RKO (cell line): Measurements from ENCODE around the gene NPAS3.
A peak's percentile ranks its signal among the peaks of the same experiment; 100 is the strongest.

Experiments used
- DNase-seq: peaks from one replicate; pipeline ENCODE4 v3.0.0-alpha.2; 2016; ENCODE audit warnings: low spot score

NPAS3 gene

DNA sequence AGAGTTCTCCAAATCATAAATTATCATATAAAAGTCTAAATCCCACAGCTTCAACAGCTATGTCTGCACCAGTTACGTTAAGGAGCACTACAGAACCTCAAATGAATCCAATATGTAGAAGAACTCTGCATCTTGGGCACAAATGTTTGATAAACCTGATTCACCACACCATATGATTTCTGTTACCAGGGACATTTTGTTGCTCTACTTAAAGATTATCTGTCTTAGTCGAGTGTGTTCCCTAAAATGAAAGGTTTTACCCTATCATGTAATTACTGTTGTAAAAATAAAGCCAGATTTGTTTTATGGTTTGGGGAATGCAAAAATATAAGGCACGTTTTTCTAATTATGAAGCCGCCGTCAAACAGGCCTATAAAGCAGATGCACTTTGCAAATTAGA, 649.1 kb downstream of the NPAS3 start:
- no peak for DNase-seq

DNA sequence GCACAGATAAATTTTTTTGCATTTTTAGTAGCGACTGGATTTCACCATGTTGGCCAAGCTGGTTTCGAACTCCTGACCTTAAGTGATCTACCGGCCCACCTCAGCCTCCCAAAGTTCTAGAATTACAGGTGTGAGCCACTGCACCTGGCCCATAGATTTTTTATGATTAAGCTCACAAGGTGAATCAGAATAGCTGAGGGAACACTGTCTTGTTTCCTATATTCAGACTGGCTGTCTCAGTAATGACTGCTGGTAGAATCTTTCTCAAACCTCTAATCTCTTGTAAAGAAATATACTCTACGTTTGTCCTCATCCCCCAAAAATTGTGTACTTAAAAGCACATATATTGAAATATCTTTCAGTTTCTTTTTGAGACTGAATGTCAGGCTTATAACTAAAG, 650.1 kb downstream of the NPAS3 start:
- no peak for DNase-seq

DNA sequence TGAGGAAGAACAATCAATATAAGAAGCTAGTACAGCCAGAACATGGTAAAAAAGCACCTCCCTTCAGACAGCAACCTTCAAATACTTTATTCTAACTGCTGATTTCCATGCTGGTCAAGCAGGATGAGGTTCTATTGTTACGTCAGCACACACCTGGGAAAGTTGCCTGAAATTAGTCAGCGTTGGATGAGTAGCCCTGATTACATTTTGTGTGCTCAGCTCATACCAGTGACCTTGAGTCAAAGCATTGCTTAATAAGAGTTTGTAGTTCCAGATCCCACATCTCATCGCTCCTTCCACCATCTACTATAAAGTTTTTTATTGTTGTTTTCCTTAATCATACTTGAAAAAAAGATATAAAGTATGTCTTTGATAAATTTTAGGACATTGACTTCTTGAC, 650.7 kb downstream of the NPAS3 start:
- peak; percentile 52 for DNase-seq

- DNase-seq: no peak
Measured at GRCh38 chr14:33590891-33591630, 652.4 kb downstream of the NPAS3 start.

DNA sequence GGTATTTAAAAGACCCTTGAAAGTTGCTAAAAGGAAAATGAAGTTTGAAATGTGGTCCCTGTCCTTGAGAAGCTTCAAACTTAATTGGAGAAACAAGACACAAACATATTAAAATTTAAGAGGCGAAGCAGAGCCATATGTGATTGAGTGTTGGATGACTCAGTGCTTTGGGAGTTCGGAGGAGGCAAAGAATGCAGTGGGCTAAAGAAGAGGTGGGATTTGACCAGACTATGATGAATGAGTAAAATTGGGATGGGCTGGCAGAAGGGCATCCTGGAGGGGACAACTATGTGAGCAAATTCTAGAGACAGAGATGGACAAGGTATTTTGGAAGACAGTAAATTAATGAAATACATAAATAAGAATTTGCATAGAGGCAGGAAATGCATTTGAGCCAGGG, 653.6 kb downstream of the NPAS3 start:
- DNase-seq: no peak

- no peak for DNase-seq
Measured at GRCh38 chr14:33596211-33597080, 657.8 kb downstream of the NPAS3 start.

DNA sequence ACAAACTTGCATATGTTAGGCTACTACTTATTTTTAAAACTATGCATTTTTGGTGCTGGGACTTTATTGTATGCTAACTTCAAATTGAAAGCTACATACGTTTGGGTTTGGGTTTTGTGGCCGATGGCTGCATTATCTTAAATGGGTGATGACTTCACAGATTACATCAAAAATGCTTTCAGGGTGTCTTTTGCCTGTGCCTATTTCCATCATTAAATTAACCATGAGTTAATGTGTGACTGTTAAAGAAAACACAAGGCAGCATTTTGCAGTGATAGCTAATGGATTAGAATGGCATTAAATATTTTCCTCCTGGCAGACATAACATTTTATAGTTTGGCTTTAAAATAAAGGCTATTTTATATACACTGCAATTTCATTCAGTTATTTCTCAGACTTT, 659.9 kb downstream of the NPAS3 start:
- DNase-seq: no peak

- no peak for DNase-seq
Measured at GRCh38 chr14:33602396-33602795, 663.7 kb downstream of the NPAS3 start.

- no peak for DNase-seq
Measured at GRCh38 chr14:33606591-33606990, 667.9 kb downstream of the NPAS3 start.

GRCh38 chr14:33609582-33609981, 670.9 kb downstream of the NPAS3 start:
- no peak for DNase-seq

- DNase-seq: no peak
Measured at GRCh38 chr14:33610121-33610520, 671.4 kb downstream of the NPAS3 start.

- DNase-seq: no peak
Measured at GRCh38 chr14:33611405-33612196, 672.9 kb downstream of the NPAS3 start.

- DNase-seq: no peak
Measured at GRCh38 chr14:33612197-33612505, 673.5 kb downstream of the NPAS3 start.

GRCh38 chr14:33617154-33617553, 678.5 kb downstream of the NPAS3 start:
- DNase-seq: no peak

DNA sequence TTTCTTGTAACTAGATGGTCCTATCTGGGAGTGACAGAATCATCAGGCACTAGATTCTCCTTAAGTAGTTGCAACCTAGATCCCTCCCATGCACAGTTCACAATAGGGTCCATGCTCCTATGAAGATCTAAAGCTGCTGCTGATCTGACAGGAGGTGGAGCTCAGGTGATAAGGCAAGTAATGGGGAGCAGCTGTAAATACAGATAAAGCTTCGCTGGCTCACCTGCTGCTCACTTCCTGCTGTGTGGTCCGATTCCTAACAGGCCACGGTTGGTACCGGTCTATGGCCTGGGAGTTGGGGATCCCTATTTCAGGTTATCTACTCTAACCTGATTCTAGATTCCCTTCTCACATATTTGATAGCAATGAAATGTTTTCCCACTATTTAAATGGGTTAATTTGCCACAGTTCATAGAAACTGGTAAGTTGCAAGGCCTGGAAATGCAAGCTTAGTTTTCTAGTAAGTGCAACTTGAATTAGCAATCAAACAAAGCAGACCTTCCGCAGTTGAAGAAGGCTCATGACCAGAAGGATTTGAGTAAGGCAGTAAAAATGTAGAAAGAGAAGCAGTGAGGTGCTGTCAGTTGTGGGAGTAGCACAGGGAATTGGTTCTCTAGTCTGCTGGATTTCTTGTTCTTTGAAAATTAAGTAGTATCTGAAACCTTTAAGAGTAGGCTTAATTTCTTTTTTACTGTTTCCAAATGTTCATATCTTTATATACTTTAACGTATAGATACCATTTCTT, 679.9 kb downstream of the NPAS3 start:
- DNase-seq: no peak

DNA sequence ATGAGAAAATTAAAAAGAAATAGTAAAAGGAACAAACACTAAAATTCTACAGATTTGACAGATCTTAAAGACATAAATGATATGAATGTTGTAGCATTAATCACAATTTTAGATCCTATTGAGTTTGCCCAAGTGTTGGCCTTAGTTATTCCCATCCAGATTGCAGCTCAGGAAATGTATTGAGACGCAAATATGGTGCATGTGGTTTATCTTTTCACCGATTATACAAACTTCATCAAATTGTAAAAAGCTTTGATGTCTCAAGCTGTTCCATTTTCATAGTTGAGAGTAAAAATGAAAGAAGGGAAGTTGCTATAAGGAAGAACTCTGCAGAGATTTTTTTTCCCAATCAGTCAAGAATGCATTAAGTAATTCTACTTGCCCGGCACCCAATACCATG, 683.8 kb downstream of the NPAS3 start:
- DNase-seq: no peak

DNA sequence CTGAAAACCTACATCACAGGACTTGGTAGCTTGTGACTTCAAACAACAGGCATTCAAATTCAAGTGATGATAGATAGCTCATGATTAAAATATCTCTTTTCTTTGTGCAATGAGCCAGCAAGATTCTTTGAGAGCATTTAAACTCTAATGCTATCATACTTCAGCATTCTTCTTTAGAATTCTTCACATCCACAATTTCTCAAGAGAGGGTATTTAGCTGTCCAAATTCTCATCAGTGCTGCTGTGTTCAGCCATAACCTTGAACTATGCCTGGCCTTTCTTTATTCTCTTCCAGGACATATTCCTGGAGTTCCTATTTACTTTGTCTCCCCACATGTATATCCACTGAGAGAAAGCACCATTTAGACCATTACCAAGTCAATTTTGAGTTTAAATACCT, 691.1 kb downstream of the NPAS3 start:
- DNase-seq: no peak

DNA sequence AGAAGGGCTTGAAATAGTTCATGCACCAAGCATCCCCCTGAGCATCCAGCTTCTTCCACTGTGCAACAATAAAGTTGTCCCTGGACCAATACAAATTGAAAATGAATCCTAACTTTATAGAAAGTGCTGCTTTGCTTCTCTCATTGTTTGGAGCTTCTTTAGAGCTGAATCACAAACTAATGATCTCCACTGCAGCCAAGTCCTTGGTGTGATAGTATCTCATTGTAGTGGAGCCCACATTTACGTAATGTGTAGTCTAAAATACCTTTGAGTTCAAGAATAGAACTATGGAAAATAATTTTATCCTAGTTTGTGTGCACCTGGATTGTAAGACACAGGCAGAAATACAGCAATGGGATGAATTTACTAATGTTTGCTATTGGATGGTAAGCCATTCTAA, 692.3 kb downstream of the NPAS3 start:
- DNase-seq: no peak

GRCh38 chr14:33631441-33631840, 692.8 kb downstream of the NPAS3 start:
- no peak for DNase-seq

DNA sequence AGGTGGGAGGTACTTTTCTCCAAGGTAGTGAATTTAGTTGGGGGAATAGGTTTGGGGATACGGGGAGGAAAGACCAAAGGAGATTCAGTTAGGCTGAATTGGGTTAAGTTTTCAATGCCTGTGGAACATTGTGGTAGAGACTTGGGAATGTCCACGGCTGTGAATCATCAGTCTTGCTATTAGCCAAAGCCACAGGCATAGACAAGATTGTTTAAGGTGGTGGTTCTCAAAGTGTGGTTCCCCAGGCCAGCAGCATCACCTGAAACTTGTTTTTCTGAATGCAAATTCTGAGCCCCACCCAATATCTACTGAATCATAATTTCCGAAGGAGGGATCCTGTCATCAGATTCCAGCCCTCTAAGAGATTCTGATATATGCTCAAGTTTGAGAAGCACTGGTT, 696.0 kb downstream of the NPAS3 start:
- no peak for DNase-seq

- no peak for DNase-seq
Measured at GRCh38 chr14:33636716-33637115, 698.0 kb downstream of the NPAS3 start.

DNA sequence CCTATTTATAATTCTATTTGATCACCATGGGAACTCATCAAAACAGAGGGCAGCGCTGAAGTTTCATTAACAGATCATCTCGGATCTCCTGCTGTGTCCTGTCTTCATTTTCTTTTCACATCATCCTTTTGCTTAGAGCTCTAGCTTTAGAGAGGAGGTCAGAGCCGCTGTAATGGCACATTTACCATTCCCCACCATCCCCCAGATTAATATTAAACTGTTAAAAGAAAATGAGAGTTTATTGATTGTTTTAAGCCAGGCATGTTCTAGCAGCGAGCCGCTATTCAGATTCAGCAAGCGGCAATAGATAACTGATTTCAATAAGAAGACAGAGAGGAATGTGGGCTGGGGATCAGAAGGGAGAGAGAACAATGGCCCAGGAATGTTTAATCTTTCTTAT, 703.4 kb downstream of the NPAS3 start:
- DNase-seq: no peak
